Lower leg skin (tissue), 3 donors: ENCODE results near the gene NAA38.

Source experiments
- CTCF ChIP-seq, 3 donors: fragments of 450-650 bp; IDR thresholded peaks; one replicate each; pipeline ENCODE4 v1.5.1; 2016; ENCODE audit warnings: antibody characterized with exemption in 3 of 3, mild to moderate bottlenecking in 3 of 3, moderate library complexity in 2 of 3
- POLR2A ChIP-seq, 2 donors: fragments of 450-650 bp; IDR thresholded peaks; one replicate each; pipeline ENCODE4 v1.6.1; 2016 to 2017; ENCODE audit warnings: antibody characterized with exemption in 2 of 2, mild to moderate bottlenecking in 1 of 2, moderate library complexity in 1 of 2

GRCh38 chr17:7886227-7887037, 29.1 kb upstream of the NAA38 start:
- TF ChIP-seq CTCF (IDR thresholded peaks at IDR 0.05) (no peak), POLR2A (IDR thresholded peaks at IDR 0.05) (no peak)
